HUES6 (cell line): ENCODE results near the gene ITPKB.

ENCODE experiments used
- H3K27ac ChIP-seq: 2 replicates; pipeline ENCODE4 v1.7.0; 2013; ENCODE audit warnings: low read depth, mild to moderate bottlenecking, low read length, inconsistent platforms
- H3K27me3 ChIP-seq: 2 replicates; pipeline ENCODE4 v1.6.1; 2013; ENCODE audit warnings: low read length; ENCODE audit not compliant: control insufficient read depth, insufficient read depth
- H3K36me3 ChIP-seq: 2 replicates; pipeline ENCODE4 v1.6.1; 2013; ENCODE audit warnings: low read length; ENCODE audit not compliant: control insufficient read depth, insufficient read depth
- H3K4me1 ChIP-seq: 2 replicates; pipeline ENCODE4 v1.6.1; 2013; ENCODE audit warnings: low read length; ENCODE audit not compliant: control insufficient read depth, insufficient read depth
- H3K4me3 ChIP-seq: 2 replicates; pipeline ENCODE4 v1.5.1; 2013; ENCODE audit warnings: low read depth, low read length
- H3K9ac ChIP-seq: one replicate; pipeline ENCODE4 v1.6.1; 2013; ENCODE audit warnings: mild to moderate bottlenecking, low read length
- H3K9me3 ChIP-seq: 2 replicates; pipeline ENCODE4 v1.6.1; 2013; ENCODE audit warnings: low read depth, low read length; ENCODE audit not compliant: control insufficient read depth, insufficient read depth

Gene ITPKB

GRCh38 chr1:226714148-226714547 is 24.9 kb downstream of the ITPKB start:
- H3K4me3 ChIP-seq = no peak overlapping the region
- no peak overlapping the region for H3K9ac ChIP-seq
- H3K4me1 ChIP-seq = 0 out of 2 replicates have a peak, but pooled peaks cover 9% of the 10 kb centered on the region
- H3K27ac ChIP-seq = no peak overlapping the region
- peaks cover 9% of the 10 kb centered on the region for H3K9me3 ChIP-seq
- no peaks in the 10 kb centered on the region for H3K27me3 ChIP-seq
- no peaks in the 10 kb centered on the region for H3K36me3 ChIP-seq

DNA sequence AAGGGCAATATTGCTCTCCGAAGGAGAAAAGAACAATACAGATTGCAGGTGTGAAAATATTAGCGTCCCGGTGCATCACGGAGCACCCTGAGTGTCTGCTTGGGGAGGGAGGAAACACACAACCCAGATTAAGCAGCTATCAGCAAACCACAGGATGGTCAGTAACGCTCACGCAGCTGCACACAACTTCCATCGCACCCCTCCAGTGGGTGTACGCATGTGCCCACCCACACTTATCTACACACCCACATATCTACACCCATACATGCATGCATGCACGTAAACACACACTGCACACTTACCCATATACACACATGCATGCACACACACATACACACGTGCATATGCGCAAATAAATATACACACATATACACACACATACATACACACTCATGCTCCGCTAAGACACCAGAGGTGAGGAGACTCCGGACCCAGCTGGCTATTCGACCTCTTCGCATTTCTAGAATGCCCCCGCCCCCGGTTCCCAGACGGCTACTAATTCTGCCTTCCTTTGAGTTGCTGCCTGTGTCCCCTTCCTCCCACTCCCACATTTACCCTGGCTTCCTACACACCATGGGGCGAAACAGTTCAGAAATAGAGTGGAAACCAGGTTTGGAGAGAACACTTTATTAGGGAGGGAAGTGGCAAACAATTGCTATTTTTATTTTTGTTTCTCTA is 26.2 kb downstream of the ITPKB start:
- Histone ChIP-seq H3K4me3 (no peak overlapping the region), H3K27ac (no peak overlapping the region), H3K9ac (no peak overlapping the region), H3K36me3 (no peaks in the 10 kb centered on the region), H3K4me1 (peaks cover 15% of the 10 kb centered on the region; the same call in 1 of the 2 replicates), H3K27me3 (no peaks in the 10 kb centered on the region), H3K9me3 (peaks cover 9% of the 10 kb centered on the region)

- no peak overlapping the region for H3K27ac ChIP-seq
- H3K27me3 ChIP-seq = no peaks in the 10 kb centered on the region
- H3K4me3 ChIP-seq = no peak overlapping the region
- H3K36me3 ChIP-seq = no peaks in the 10 kb centered on the region
- H3K9me3 ChIP-seq = peaks cover 9% of the 10 kb centered on the region
- peaks cover 12% of the 10 kb centered on the region; the same call in 1 of the 2 replicates for H3K4me1 ChIP-seq
- no peak overlapping the region for H3K9ac ChIP-seq
Measured at GRCh38 chr1:226711976-226712741, 26.9 kb downstream of the ITPKB start.

- Histone ChIP-seq H3K27ac (no peak overlapping the region), H3K4me3 (no peak overlapping the region), H3K9me3 (peaks cover 9% of the 10 kb centered on the region), H3K4me1 (peaks cover 12% of the 10 kb centered on the region; the same call in 1 of the 2 replicates), H3K9ac (no peak overlapping the region), H3K27me3 (no peaks in the 10 kb centered on the region), H3K36me3 (no peaks in the 10 kb centered on the region)
Measured at GRCh38 chr1:226710501-226710900, 28.6 kb downstream of the ITPKB start.

DNA sequence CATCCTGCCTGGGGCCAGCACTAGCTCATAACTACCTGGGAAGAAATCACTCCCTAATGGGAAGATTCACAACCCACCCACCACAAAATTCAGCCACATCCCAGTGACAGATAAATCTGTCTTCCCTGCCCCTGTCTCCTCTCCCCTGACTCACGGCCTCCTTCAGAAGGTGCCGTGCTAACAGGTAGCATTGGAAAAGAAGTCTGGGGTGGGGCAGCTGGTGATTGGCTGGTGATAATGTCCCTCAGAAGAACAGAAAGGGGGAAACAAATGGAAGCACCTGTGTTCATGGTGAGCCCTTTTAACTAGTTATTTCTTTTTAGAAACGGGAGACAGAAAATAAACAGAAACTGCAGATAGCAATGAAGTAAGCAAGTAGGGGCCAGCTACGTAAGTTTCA is 29.1 kb downstream of the ITPKB start:
- Histone ChIP-seq H3K36me3 (no peaks in the 10 kb centered on the region), H3K4me1 (peaks cover 12% of the 10 kb centered on the region; the same call in 1 of the 2 replicates), H3K4me3 (no peak overlapping the region), H3K27ac (no peak overlapping the region), H3K9me3 (peaks cover 9% of the 10 kb centered on the region), H3K9ac (no peak overlapping the region), H3K27me3 (no peaks in the 10 kb centered on the region)

DNA sequence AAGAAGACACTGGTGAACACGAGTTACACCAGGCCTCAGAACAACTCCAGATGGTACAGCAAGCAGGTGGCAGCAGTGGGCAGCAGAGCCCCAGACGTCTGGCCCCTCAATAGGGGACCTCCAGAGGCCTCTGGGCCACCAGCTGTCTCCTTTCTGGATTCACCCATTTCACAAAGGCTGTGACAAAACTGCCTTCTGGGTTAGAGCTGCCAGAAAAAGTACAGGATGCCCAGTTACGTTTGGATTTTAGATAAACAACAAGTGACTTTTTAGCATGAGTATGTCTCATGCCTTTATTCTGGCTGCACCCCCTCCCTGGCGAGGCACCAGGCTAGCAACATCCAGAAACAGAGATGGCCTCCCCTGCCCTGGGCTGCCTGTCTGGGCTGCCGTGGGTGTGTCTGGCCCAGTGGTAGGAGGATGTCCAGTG is 30.1 kb downstream of the ITPKB start:
- no peak overlapping the region for H3K27ac ChIP-seq
- no peaks in the 10 kb centered on the region for H3K27me3 ChIP-seq
- H3K36me3 ChIP-seq = no peaks in the 10 kb centered on the region
- peaks cover 13% of the 10 kb centered on the region; the same call in 1 of the 2 replicates for H3K4me1 ChIP-seq
- no peak overlapping the region for H3K9ac ChIP-seq
- H3K9me3 ChIP-seq = peaks cover 2% of the 10 kb centered on the region
- H3K4me3 ChIP-seq = no peak overlapping the region

GRCh38 chr1:226708342-226708780 is 30.7 kb downstream of the ITPKB start:
- H3K27ac ChIP-seq = no peak overlapping the region
- H3K27me3 ChIP-seq = no peaks in the 10 kb centered on the region
- H3K4me3 ChIP-seq = no peak overlapping the region
- H3K36me3 ChIP-seq = no peaks in the 10 kb centered on the region
- peaks cover 18% of the 10 kb centered on the region for H3K4me1 ChIP-seq
- H3K9ac ChIP-seq = no peak overlapping the region
- H3K9me3 ChIP-seq = no peaks in the 10 kb centered on the region

DNA sequence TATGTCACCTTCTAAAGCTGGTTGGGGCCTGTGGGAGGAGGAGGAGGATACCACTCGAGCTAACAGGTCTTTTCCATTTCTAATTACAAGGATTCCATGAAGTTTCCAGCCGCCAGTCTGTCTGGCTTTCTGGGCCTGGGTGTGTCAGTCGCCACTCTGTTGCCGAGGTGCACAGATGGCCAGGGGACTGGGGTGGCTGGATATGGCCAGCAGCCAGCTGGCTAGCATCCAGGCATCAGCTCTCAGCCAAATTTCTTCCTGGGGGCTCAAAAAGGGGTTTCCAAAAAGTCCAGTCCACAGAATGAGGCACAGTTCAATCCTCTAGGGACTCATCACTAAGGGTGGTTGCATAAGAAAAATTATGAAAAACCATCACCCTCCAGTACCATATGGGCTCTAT is 32.4 kb downstream of the ITPKB start:
- H3K27ac ChIP-seq = no peak overlapping the region
- H3K4me1 ChIP-seq = peaks cover 23% of the 10 kb centered on the region
- H3K27me3 ChIP-seq = no peaks in the 10 kb centered on the region
- no peaks in the 10 kb centered on the region for H3K9me3 ChIP-seq
- H3K36me3 ChIP-seq = no peaks in the 10 kb centered on the region
- H3K9ac ChIP-seq = no peak overlapping the region
- H3K4me3 ChIP-seq = no peak overlapping the region

DNA sequence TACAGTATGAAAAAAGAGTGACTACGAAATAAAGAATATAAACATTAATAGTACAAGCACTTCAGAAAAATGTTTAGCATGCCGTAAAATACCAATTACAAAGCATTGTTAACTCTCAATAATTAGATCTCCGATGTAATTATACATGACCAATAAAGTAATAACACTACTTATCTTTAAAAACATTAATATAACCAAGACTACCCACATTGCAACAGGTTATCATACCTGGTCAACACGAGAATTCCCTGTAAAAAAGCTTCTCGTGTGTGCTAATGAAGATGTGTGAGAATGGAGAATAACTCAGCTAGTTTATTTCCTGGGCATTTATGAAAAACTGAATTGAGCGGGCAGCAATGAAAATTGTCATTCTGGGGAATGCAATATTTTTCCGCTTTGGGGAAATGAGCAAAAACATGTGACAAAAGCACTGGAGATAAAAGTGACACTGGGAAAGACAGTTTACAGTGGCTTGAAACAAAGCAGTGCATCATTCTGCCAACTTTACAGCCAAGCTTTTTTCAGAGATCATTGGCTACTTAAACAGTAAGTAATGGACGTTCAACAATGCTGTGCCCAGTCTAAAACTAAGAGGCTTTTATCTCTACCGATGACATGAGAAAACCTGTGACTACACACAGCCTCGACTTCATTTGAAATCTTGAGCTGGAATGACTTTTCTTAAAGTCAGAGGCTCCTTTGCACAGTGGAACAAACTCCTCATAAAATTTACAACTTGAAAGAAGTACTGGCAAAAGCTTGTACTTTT is 34.7 kb downstream of the ITPKB start:
- H3K9ac ChIP-seq = no peak overlapping the region
- peaks cover 25% of the 10 kb centered on the region for H3K4me1 ChIP-seq
- no peaks in the 10 kb centered on the region for H3K36me3 ChIP-seq
- H3K9me3 ChIP-seq = no peaks in the 10 kb centered on the region
- no peak overlapping the region for H3K27ac ChIP-seq
- no peaks in the 10 kb centered on the region for H3K27me3 ChIP-seq
- H3K4me3 ChIP-seq = no peak overlapping the region

- Histone ChIP-seq H3K9ac (peak overlapping the region; percentile 81), H3K27ac (peak overlapping the region; percentile 29; the same call in 1 of the 2 replicates), H3K36me3 (no peaks in the 10 kb centered on the region)
Measured at GRCh38 chr1:226702957-226703831, 35.9 kb downstream of the ITPKB start.

More at GRCh38 chr1:226702957-226703831, 35.9 kb downstream of the ITPKB start:
- peak overlapping the region; percentile 67 for H3K4me3 ChIP-seq
- H3K9me3 ChIP-seq = no peaks in the 10 kb centered on the region
- H3K4me1 ChIP-seq = peaks cover 19% of the 10 kb centered on the region
- no peaks in the 10 kb centered on the region for H3K27me3 ChIP-seq
